ENCODE data around the gene TEX44. TPM values are rescaled to one million over a fixed set of nuclear protein-coding genes. Genes with fewer than 3 reads are reported as not detected.

TEX44 gene
- total and polyA plus RNA-seq, 9 of the 15 experiments (the other 6 are each of a cell fraction or from before 2014, with no cell fraction given): not detected

DNA sequence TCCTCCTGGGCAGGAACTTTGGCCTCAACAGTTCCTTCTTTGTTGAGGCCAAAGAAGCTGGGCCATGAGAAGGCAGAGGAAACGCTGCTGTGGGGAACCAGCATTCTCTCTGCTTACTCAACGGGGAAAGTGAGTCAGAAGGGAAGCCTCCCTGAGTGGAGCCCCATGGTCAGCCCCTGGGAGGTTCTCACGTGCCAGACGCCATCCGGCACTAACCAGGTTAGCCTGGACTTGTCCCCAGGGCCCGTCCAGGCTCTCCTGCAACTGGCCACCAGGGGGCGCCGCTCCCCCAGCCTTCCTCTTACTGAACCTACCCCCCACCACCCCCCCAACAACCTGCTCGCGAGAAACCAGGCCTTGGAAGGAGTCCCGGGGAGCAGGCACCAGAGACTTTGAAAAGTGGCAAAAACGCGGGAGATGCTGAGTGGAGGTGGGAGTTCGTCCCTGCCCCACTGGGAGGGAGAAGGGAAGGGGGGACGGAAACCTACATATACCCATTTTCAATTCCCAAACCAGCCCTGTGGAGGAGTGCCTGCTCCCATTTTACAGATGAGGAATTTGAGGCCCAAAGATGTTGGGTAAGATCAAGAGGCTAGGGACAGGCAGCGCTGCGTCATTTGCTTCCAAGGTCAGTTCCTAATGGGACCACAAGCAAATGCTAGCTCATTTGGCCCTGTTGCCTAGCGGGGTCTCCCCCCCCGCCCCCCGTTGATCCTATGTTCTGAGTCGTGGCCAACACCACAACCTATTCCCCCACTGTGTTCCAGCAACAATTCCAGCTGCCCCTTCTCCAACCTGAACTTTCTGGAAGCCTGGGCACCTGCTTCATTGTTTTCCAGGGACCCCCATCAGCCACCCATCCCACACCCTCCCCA lies 20.0 kb downstream of the TEX44 start (continued):
- TF ChIP-seq, protein P1, sequence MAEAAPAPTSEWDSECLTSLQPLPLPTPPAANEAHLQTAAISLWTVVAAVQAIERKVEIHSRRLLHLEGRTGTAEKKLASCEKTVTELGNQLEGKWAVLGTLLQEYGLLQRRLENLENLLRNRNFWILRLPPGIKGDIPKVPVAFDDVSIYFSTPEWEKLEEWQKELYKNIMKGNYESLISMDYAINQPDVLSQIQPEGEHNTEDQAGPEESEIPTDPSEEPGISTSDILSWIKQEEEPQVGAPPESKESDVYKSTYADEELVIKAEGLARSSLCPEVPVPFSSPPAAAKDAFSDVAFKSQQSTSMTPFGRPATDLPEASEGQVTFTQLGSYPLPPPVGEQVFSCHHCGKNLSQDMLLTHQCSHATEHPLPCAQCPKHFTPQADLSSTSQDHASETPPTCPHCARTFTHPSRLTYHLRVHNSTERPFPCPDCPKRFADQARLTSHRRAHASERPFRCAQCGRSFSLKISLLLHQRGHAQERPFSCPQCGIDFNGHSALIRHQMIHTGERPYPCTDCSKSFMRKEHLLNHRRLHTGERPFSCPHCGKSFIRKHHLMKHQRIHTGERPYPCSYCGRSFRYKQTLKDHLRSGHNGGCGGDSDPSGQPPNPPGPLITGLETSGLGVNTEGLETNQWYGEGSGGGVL (CRISPR knock-in tag; IDR thresholded peaks at IDR 0.05): no peak
- TF ChIP-seq GABPA (tag; conservative IDR thresholded peaks at IDR 0.05; ENCODE audit: low read depth) (no peak), RFX1 (IDR thresholded peaks at IDR 0.05) (no peak), HMGN3 (IDR thresholded peaks at IDR 0.05; ENCODE audit: borderline replicate concordance, extremely low read depth, insufficient read length, low read depth, low read length) (no peak), KDM1A (IDR thresholded peaks at IDR 0.05) (peak; percentile 59 to 83), TOE1 (IDR thresholded peaks at IDR 0.05; ENCODE audit: borderline replicate concordance) (no peak; the same call in 1 of the 2 replicates), TOE1 (CRISPR knock-in tag; IDR thresholded peaks at IDR 0.05; ENCODE audit: borderline replicate concordance, low read depth) (no peak), SMARCA5 (IDR thresholded peaks at IDR 0.05) (peak; percentile 76; the same call in 1 of the 2 replicates), SMAD2 (IDR thresholded peaks at IDR 0.05; ENCODE audit: low read depth, low read length) (no peak), ZNF507 (tag; conservative IDR thresholded peaks at IDR 0.05) (no peak), KAT7 (CRISPR knock-in tag; IDR thresholded peaks at IDR 0.05; ENCODE audit: borderline replicate concordance) (no peak), E2F3 (CRISPR knock-in tag; IDR thresholded peaks at IDR 0.05) (no peak), SREBF2 (CRISPR knock-in tag; IDR thresholded peaks at IDR 0.05) (no peak), PRPF4 (IDR thresholded peaks at IDR 0.05; ENCODE audit: insufficient read depth, low read depth, low read length, poor library complexity, severe bottlenecking) (no peak), HDAC1 (IDR thresholded peaks at IDR 0.05) (no peak), NCOR1 (IDR thresholded peaks at IDR 0.05) (no peak), THRAP3 (IDR thresholded peaks at IDR 0.05; ENCODE audit: borderline replicate concordance) (no peak), FUS (optimal IDR thresholded peaks at IDR 0.05; ENCODE audit: low read depth, low read length) (no peak), PTBP1 (IDR thresholded peaks at IDR 0.05; ENCODE audit: low read depth, low read length) (no peak), RHOXF2B (CRISPR knock-in tag; conservative IDR thresholded peaks at IDR 0.05) (no peak), BRCA1 (IDR thresholded peaks at IDR 0.05) (no peak), BRCA1 (CRISPR knock-in tag; IDR thresholded peaks at IDR 0.05) (no peak), C11orf30 (IDR thresholded peaks at IDR 0.05; ENCODE audit: low read depth) (no peak)
- TF ChIP-seq, protein P2, sequence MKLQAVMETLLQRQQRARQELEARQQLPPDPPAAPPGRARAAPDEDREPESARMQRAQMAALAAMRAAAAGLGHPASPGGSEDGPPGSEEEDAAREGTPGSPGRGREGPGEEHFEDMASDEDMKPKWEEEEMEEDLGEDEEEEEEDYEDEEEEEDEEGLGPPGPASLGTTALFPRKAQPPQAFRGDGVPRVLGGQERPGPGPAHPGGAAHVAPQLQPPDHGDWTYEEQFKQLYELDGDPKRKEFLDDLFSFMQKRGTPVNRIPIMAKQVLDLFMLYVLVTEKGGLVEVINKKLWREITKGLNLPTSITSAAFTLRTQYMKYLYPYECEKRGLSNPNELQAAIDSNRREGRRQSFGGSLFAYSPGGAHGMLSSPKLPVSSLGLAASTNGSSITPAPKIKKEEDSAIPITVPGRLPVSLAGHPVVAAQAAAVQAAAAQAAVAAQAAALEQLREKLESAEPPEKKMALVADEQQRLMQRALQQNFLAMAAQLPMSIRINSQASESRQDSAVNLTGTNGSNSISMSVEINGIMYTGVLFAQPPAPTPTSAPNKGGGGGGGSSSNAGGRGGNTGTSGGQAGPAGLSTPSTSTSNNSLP (IDR thresholded peaks at IDR 0.05; ENCODE audit: borderline replicate concordance, low read depth, low read length): no peak
- TF ChIP-seq, protein P3, sequence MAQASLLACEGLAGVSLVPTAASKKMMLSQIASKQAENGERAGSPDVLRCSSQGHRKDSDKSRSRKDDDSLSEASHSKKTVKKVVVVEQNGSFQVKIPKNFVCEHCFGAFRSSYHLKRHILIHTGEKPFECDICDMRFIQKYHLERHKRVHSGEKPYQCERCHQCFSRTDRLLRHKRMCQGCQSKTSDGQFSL (CRISPR knock-in tag; IDR thresholded peaks at IDR 0.05): peak; percentile 99
- TF ChIP-seq, protein P3 (tag; IDR thresholded peaks at IDR 0.05): peak in 1 of 2 experiments; percentile 99; a peak in 2 of 4 replicates
